GM19099 (cell line): ENCODE data around the gene NELFB.

ENCODE experiments used
- POLR2A ChIP-seq: IDR thresholded peaks from 3 replicates; pipeline ENCODE4 v1.6.1; 2011; ENCODE audit warnings: low read depth; ENCODE audit not compliant: insufficient read length; ENCODE audit errors: extremely low read depth

Gene NELFB

GRCh38 chr9:137266162-137266527, 11.0 kb downstream of the NELFB start:
- no peak for TF ChIP-seq POLR2A

GRCh38 chr9:137266585-137267453, 11.7 kb downstream of the NELFB start:
- TF ChIP-seq POLR2A, result no peak

GRCh38 chr9:137267933-137268355, 12.8 kb downstream of the NELFB start:
- TF ChIP-seq POLR2A, result no peak

GRCh38 chr9:137268538-137269201, 13.5 kb downstream of the NELFB start:
- TF ChIP-seq POLR2A, result no peak

- TF ChIP-seq POLR2A, result peak; percentile 42
These were observed 14.2 kb downstream of the NELFB start for GRCh38 chr9:137269231-137269772.

GRCh38 chr9:137270929-137271695, 16.0 kb downstream of the NELFB start:
- no peak for TF ChIP-seq POLR2A

GRCh38 chr9:137271696-137272076, 16.6 kb downstream of the NELFB start:
- TF ChIP-seq POLR2A, result no peak

- no peak for TF ChIP-seq POLR2A
These were observed 17.3 kb downstream of the NELFB start for GRCh38 chr9:137272241-137273094.

- TF ChIP-seq POLR2A, result no peak
These were observed 18.0 kb downstream of the NELFB start for GRCh38 chr9:137273095-137273490.

- TF ChIP-seq POLR2A, result no peak
These were observed 18.6 kb downstream of the NELFB start for GRCh38 chr9:137273611-137274320.

- TF ChIP-seq POLR2A, result no peak
These were observed 20.1 kb downstream of the NELFB start for GRCh38 chr9:137275203-137275587.

GRCh38 chr9:137275588-137276472, 20.7 kb downstream of the NELFB start:
- no peak for TF ChIP-seq POLR2A
